Ishikawa (cell line): Measurements from ENCODE around the gene FGF8.

Experiments
- CREB1 ChIP-seq: IDR thresholded peaks from 2 replicates; pipeline ENCODE4 v1.6.1; 2012; ENCODE audit warnings: low read depth
- EP300 ChIP-seq: IDR thresholded peaks from 2 replicates; pipeline ENCODE4 v1.6.1; 2012; ENCODE audit warnings: borderline replicate concordance
- RAD21 ChIP-seq: IDR thresholded peaks from 2 replicates; pipeline ENCODE4 v1.6.1; 2012; ENCODE audit warnings: low read depth
- REST ChIP-seq: IDR thresholded peaks from 2 replicates; pipeline ENCODE4 v1.6.1; 2012; ENCODE audit warnings: low read depth, mild to moderate bottlenecking
- TCF12 ChIP-seq: IDR thresholded peaks from 2 replicates; pipeline ENCODE4 v1.6.1; 2012; ENCODE audit warnings: low read depth
- ZBTB7A ChIP-seq: IDR thresholded peaks from 2 replicates; pipeline ENCODE4 v1.6.1; 2012; ENCODE audit warnings: low read depth

GRCh38 chr10:101771380-101771779 is 4.5 kb downstream of the FGF8 start:
- TF ChIP-seq EP300 (no peak), RAD21 (no peak), REST (no peak), TCF12 (no peak), CREB1 (no peak), ZBTB7A (no peak)
